B cell (primary cell): ENCODE data around the gene PDHX.

Source experiments
- EZH2 ChIP-seq: IDR thresholded peaks from 2 replicates; pipeline ENCODE4 v1.6.1; 2012; ENCODE audit warnings: borderline replicate concordance, low read depth, mild to moderate bottlenecking, moderate library complexity, low read length; ENCODE audit not compliant: insufficient read depth, poor library complexity, severe bottlenecking
- TF ChIP-seq, protein P1 (sequence below): fragments of 200-600 bp; IDR thresholded peaks from one replicate; pipeline ENCODE4 v1.8.0; 2022; ENCODE audit warnings: antibody characterized with exemption, mild to moderate bottlenecking

DNA sequence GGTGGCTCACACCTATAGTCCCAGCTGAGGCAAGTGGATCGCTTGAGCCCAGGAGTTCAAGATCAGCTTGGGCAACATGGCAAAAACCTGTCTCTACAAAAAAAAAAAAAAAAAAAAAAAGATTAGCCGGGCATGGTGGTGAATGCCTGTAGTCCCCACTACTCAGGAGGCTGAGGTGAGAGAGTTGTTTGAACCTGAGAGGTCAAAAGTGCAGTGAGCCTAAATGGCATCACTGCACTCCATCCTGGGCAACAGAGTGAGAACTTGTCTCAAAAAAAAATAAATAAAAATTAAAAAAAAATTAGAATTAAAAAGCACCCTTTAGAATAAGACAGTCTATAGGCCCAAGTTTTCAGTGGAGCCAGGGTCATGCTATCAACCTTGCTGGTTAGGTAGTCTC, 95.5 kb downstream of the PDHX start:
- TF ChIP-seq, protein P1, sequence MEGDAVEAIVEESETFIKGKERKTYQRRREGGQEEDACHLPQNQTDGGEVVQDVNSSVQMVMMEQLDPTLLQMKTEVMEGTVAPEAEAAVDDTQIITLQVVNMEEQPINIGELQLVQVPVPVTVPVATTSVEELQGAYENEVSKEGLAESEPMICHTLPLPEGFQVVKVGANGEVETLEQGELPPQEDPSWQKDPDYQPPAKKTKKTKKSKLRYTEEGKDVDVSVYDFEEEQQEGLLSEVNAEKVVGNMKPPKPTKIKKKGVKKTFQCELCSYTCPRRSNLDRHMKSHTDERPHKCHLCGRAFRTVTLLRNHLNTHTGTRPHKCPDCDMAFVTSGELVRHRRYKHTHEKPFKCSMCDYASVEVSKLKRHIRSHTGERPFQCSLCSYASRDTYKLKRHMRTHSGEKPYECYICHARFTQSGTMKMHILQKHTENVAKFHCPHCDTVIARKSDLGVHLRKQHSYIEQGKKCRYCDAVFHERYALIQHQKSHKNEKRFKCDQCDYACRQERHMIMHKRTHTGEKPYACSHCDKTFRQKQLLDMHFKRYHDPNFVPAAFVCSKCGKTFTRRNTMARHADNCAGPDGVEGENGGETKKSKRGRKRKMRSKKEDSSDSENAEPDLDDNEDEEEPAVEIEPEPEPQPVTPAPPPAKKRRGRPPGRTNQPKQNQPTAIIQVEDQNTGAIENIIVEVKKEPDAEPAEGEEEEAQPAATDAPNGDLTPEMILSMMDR: no peak
- no peak for TF ChIP-seq EZH2
